Cardiac fibroblast (primary cell): ENCODE measurements around the gene WDR49.

Experiments used
- DNase-seq, 2 donors: peaks; one replicate each; pipeline versions ENCODE4 v3.0.0 to v3.0.0-alpha.2; 2010; ENCODE audit warnings: low read depth in 2 of 2
- H3K4me3 ChIP-seq, 2 donors: replicated peaks in 1 of 2; 1 replicate in 1 of 2; 2 replicates in 1 of 2; pipeline ENCODE4 v1.5.1; 2011; ENCODE audit warnings: low read depth in 2 of 2, low read length in 2 of 2, mild to moderate bottlenecking in 2 of 2, moderate library complexity in 1 of 2
- TF ChIP-seq, protein P1 (sequence below): IDR thresholded peaks from one replicate; pipeline ENCODE4 v1.5.1; 2011; ENCODE audit warnings: low read depth, mild to moderate bottlenecking, low read length, inconsistent platforms

The WDR49 gene

DNA sequence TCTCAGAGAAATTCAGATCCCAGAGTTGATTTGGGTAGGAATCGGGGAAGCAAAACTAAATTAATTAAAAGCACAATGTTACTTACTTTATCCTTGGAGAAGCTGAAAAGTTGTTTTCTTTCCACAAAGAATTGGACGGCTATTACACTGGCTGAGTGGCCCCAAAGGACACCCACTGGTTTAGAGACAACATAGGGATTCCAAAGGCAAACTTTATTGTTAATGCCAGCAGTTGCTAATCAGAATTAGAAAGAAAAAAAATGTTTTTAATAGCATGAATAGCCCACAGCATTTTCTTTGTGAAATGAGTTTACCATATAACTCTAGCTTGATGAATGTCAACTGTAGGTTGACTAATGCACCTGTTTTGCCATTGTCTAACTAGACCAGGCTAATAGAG lies 51.7 kb downstream of the WDR49 start:
- DNase-seq = no peak
- TF ChIP-seq, protein P1, sequence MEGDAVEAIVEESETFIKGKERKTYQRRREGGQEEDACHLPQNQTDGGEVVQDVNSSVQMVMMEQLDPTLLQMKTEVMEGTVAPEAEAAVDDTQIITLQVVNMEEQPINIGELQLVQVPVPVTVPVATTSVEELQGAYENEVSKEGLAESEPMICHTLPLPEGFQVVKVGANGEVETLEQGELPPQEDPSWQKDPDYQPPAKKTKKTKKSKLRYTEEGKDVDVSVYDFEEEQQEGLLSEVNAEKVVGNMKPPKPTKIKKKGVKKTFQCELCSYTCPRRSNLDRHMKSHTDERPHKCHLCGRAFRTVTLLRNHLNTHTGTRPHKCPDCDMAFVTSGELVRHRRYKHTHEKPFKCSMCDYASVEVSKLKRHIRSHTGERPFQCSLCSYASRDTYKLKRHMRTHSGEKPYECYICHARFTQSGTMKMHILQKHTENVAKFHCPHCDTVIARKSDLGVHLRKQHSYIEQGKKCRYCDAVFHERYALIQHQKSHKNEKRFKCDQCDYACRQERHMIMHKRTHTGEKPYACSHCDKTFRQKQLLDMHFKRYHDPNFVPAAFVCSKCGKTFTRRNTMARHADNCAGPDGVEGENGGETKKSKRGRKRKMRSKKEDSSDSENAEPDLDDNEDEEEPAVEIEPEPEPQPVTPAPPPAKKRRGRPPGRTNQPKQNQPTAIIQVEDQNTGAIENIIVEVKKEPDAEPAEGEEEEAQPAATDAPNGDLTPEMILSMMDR = no peak

DNA sequence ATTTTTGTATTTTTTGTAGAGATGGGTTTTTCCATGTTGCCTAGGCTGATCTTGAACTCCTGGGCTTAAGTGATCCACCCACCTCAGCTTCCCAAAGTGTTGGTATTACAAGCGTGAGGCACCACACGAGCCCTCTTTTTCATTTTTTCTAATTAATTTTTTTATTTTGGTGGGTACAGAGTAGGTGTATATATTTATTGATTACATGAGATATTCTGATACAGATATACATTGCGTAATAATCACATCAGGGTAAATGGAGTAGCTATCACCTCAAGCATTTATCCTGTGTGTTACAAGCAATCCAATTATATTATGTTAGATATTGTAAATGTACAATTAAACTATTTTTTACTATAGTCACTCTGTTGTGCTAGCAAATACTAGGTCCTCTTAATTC lies 66.1 kb downstream of the WDR49 start:
- H3K4me3 ChIP-seq = no peak overlapping the region
- DNase-seq = no peak
- TF ChIP-seq, protein P1 = no peak

More for the DNA sequence above, 51.7 kb downstream of the WDR49 start:
- H3K4me3 ChIP-seq = no peak overlapping the region

DNA sequence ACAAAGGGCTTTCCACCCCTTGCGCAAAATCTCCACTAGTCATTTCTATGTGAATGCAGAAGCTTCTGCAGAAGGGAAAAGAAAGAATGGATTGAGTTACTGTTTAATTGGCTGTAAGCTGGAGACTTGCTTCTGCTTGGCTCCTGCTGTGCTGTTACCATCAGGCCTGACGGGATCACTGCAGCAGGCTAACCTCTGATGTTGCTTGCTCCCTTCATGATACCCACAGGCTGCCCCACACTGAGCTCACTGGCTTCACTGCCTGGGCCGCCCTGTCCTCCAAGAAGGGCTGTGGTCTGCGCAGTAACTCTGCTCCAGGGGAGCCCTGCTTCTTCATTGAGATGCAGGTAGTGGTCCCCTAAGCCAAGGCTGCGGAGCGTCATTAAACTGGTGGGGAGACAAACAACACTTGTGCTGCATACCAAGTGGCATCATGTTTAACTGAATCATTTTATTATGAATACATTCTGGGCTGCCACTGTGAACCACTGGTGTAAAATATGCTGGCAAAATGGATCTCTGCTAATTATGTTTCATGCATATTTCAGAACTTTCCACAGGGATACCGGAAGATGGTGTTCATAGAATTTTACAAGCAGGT lies 78.6 kb downstream of the WDR49 start:
- no peak for DNase-seq
- H3K4me3 ChIP-seq = no peak overlapping the region
- TF ChIP-seq, protein P1 = no peak

DNA sequence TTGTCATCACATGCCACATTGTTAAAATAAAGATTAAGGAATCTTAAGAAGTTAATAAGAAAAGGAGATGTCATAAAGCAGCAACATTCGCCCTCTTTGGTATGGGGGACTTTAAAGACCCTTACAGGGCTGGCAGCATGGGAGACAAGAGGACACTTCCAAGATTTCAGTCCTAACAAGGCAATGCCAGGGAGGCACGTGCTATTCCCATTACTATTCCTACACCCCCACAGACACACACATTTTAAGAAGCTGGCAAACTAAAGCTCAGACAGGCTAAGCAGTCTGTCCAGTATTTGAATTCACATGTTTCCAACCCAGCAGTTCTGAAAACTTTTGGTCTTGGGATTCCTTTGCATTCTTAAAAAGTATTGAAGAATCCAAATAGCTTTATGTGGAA lies 80.8 kb downstream of the WDR49 start:
- no peak overlapping the region for H3K4me3 ChIP-seq
- TF ChIP-seq, protein P1 = no peak
- no peak for DNase-seq

DNA sequence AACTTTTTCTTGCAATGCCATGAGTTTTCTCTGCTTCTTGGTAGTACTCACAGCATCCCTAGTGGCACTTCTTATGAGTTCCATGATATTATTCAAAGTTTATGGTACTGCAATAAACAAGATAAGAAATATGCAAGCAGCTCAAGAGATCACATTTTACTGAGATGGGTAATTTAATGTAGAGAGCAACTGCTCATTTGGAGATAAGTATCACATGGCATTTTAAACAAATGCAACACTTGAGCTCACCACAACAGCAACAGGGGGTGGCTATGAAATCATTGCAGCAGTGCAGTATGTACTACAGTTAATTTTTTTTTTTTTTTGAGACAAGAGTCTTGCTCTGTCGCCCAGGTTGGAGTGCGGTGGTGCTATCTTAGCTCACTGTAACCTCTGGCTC lies 85.1 kb downstream of the WDR49 start:
- H3K4me3 ChIP-seq = no peak overlapping the region
- TF ChIP-seq, protein P1 = no peak
- no peak for DNase-seq

DNA sequence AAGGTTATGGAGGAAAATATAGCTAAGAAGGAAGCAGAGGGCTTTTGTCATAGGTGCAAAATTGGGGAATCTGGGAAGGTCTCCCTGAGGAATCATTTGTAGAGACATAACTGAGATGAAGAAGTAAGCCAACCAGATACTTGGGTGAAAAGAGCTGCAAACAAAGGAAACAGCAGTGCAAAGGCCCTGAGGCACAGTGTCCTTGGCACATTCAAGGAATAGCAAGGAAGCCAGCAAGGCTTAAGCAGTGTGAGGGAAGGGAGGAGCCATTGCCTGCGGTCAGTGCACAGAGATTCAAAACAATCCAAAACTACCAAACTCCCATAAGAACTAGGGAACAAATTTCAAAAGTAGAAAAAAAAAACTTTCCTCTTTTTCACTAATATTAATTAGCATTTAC lies 88.3 kb downstream of the WDR49 start:
- no peak for DNase-seq
- TF ChIP-seq, protein P1 = no peak
- H3K4me3 ChIP-seq = no peak overlapping the region

DNA sequence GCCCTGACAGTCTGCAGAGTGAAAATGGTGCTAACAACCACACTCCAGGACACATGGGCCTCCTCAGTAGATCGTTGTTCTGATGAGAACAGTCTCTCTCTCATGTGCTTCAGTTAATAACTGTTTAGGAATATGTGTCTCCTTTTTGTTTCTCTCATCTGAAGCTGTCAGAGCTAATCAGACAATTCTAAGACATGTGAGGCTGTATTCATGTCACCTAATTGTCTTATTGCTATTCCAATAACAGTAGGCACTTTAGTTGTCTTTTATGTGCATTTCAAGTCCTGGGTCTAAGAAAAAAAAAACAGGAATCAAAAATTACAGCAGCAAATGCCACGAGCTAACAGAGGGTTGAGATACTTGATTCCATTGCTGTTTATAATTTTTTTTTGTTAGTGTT lies 89.1 kb downstream of the WDR49 start:
- TF ChIP-seq, protein P1 = no peak
- DNase-seq = no peak
- H3K4me3 ChIP-seq = no peak overlapping the region
